GM18505 (cell line): ENCODE measurements around the gene ATXN10.
"Not testable (repeated sequence)": the region's sequence is repeated elsewhere in the genome, so short reads cannot be mapped to it uniquely, and the experiment has no call there.

Source experiments
- ATAC-seq: cut with Tn5 transposase; IDR thresholded peaks from one replicate; pipeline ENCODE4 v1.9.1; 2021; ENCODE audit not compliant: unreplicated experiment
- POLR2A ChIP-seq: IDR thresholded peaks from 4 replicates; pipeline ENCODE4 v1.6.1; 2011; ENCODE audit warnings: borderline replicate concordance; ENCODE audit not compliant: insufficient read depth, insufficient read length; ENCODE audit errors: extremely low read depth

The ATXN10 gene, protein sequence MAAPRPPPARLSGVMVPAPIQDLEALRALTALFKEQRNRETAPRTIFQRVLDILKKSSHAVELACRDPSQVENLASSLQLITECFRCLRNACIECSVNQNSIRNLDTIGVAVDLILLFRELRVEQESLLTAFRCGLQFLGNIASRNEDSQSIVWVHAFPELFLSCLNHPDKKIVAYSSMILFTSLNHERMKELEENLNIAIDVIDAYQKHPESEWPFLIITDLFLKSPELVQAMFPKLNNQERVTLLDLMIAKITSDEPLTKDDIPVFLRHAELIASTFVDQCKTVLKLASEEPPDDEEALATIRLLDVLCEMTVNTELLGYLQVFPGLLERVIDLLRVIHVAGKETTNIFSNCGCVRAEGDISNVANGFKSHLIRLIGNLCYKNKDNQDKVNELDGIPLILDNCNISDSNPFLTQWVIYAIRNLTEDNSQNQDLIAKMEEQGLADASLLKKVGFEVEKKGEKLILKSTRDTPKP

DNA sequence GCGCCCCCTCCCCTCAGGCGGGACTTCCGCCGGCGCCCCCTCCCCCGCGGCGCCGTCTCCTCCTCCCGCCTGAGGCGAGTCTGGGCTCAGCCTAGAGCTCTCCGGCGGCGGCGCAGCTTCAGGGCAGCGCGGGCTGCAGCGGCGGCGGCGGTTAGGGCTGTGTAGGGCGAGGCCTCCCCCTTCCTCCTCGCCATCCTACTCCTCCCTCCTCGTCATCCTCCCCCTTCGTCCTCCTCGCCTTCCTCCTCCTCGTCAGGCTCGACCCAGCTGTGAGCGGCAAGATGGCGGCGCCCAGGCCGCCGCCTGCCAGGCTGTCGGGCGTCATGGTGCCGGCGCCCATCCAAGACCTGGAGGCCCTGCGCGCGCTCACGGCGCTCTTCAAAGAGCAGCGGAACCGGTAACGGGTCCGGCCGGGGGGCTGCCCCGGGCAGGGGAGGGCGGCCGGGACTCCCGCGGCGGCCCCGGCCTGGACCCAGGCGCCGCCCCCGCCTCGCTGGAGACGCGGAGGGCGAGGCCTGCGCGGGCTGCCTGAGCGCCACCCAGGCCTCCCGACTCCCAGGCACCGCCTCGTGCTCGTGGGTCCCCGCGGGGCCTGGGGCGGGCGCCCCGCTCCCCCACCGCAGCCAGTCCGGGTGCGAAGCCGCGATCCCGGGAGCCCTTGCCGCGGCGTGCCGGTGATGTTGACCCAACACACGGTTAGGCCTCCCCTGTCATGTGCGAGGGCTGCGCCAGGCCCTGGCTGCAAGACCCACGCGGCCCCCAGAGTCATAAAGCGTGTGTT is at the start of gene ATXN10:
TSS of gene ATXN10 (plus strand) at position 52 of the 781 bp plus-strand sequence. CDS start at position 282, 230 bp downstream.
- TF ChIP-seq POLR2A = peak; percentile 72
- ATAC-seq = peak; percentile 54

DNA sequence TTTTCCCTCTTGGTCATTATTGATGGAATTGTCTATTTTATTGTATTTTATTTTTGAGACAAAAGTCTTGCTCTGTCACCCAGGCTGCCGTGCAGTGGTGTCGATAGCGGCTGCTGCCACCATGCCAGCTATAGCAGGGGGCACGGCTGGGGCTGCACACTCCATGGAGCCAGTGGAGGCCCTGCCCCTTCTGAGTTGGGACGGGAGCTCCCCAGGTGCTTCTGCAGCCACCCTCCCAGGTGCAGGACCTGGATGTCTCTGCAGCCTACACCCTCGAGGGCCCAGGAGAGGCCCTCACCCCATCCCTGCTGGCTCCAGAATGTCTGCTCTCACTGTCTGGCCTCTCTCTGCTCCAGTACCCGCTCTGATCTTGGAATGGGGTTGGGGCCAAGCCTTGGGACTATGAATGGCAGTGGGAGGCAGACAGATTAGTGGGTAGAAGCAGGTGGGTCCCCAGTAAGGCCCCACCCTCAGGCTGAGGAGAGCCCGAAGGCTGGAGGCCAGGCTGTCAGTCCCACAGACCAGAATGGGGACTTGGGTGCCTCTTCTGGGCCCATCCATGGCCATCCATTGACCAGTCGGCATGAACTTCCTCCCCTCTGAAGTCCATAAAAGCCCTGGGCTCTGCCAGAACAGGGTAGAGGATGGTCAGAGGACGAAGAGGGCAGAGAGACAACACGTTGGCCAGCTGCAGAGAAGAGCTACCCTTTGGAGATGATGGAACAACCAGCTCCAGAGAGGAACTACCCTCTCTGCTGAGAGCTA is 49.6 kb upstream of the ATXN10 start:
- TF ChIP-seq POLR2A = no peak
- ATAC-seq = no peak

DNA sequence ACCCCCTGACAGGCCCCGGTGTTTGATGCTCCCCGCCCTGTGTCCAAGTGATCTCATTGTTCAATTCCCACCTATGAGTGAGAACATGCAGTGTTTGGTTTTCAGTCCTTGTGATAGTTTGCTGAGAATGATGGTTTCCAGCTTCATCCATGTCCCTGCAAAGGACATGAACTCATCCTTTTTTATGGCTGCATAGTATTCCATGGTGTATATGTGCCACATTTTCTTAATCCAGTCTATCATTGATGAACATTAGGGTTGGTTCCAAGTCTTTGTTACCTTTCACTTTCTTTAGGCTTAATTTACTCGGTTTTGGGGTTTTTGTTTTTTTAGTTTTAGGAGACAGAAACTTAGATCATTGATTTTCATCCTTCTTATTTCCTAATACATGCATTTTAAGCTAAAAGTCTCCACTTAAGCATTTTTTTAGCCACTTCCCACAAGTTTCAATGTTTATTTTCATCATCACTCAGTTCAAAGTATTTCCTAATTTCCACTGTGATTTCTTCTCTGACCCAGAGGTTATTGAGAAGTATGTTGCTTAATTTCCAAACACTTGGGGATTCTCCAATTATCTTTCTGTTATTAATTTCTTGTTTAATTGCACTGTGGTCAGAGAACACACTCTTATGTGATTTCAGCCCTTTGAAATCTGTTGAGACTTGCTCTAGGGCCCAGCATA is 48.0 kb upstream of the ATXN10 start:
- not testable (repeated sequence) for ATAC-seq

DNA sequence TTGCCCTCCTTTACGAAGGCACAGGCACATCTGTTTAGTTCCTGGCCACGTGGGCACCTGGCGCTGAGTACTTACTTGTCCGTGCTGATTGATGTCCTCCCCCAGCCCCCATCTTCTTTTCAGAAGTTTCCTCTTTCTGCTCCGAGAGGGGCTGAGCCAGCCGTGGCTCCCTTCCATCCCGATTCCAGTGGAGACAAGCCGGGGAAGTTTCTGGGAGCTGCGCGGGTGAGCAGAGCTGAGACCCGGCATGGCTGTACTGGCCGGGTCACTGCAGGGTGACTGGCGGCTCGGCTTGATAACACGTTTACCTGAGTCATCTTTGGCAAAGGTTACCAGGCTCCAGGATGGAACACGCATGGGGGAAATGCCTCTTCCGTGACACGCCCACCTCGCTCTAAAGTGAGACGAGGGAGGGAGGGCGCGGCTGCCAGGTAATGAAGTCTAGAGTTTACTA is 45.4 kb upstream of the ATXN10 start:
- no peak for ATAC-seq
- no peak for TF ChIP-seq POLR2A

DNA sequence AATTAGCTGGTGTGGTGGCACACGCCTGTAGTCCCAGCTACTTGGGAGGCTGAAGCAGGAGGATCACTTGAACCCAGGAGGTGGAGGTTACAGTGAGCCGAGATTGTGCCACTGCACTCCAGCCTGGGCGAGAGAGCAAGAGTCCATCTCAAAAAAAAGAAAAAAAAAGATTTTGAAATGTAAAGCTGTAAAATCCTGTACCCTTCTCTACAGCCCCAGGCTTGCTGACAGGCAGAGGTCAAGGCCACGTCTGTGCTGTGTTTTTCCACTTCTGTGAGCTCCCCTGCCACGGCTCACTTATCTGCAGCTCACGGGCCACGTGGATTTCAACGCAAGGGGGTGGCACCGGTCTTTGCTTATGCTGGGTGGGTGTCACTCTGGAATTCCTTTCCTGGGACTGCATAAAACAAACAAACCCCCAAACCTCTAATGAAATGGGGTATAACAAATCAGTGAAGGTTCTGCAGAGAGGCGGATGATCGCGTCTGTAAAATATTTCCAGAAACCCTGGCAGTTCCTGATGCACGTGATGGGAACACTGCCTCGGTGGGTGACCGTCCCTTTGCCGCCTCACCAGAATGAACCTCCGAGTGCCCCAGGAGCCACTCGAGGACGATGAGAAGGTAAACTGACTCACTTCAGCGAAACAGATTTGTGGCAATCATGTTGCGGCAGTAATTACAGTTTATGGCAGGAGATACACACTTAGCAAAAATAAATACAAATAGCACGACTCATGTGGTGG is 44.0 kb upstream of the ATXN10 start:
- ATAC-seq = no peak
- no peak for TF ChIP-seq POLR2A

DNA sequence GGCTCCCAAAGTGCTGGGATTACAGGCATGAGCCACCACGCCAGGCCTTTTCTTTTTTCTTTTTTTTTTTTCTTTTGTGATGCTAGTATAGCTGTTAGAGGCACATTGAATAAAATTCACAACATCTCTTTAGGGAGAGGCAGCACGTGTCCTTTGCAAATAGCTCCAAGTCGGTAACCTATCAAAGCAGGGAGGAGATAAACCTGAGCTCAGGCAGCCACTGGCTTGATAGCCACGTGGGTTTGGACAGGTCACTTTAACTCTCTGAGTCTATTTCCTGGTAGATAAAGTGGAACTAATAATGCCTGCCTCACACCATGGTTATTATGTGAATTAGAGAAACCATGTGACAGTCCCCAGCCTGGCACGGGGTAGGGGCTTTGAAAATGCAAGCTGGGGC is 43.1 kb upstream of the ATXN10 start:
- TF ChIP-seq POLR2A = no peak
- no peak for ATAC-seq

DNA sequence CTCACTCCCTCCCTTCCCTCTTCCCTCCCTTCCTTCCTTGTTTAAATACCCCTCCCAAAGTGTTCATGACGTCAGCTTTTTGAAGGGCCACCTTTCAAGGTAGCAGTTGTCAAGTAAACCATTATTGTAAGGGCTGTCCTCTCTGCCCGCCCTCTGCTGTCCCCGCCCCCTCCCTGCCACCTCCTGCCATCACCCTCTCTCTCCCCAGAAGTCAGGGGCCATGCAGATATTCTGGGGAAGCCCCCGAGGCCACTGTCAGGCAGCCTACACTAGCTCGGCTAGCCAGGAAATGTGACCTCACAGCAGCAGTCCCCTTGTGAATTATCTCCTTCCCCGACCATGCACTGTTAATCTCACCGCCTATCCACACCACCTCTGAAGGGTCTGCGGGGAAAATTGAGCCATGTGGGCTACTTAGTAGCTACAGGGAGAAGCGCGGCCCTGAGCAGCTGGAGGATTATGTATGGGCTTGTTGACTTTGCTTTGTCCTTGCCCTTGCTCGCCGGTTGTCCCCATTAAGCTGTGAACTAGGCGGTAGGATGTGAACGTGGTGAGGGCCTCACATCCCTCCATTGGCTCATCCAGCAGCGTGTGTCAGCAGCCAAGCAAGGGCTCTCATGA is 42.1 kb upstream of the ATXN10 start:
- no peak for ATAC-seq
- TF ChIP-seq POLR2A = no peak

DNA sequence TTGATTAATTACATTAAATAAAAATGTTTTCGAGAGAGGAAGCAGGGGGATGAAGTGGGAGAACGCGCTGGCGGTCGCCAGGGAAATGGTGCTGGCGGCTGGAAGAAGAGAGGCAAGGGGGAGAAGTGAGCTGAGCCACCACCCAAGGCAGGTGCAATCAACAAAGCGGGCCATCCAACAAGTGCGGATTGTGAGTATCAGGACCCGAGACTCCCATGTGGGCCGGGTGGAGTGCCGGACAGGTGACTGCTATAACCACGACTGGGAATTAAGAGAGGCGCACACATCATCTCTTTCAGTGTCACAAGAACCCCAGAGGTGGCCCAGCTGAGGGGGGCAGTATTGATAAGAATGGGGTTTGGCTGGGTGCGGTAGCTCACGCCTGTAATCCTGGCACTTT is 41.2 kb upstream of the ATXN10 start:
- ATAC-seq = no peak
- no peak for TF ChIP-seq POLR2A

DNA sequence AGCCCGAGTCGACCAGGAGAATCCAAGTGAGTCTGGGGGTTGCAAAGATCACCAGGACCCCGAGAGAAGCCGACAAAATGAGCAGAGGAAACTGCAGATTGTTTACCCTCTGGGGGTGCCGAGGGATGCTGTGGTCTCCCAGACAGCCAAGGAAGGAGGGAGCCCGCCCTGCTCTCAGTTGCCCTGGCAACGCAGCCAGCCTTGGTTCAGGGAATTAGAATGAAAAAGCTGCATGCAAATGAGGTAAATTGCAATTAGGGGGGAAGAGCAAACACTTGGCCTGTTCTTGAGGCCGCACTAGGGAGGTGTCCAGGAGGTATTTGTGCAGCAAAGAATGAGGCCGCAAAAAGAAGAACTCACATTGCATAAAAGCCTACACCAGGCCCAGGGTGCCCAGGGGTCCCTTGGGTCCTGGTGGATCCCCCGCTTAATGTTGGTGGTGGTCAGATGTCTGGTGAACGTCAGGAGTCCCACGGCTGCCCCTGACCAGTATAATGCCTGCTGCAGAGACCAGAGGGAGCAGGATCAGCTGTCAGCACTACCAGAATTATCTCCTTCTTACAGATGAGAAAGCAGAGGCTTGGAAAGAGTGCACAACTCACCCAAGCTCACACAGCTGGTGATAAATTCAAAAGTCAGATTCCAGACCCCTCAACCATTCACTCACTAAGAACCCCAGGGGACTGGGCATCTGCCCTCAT is 40.3 kb upstream of the ATXN10 start:
- no peak for TF ChIP-seq POLR2A
- ATAC-seq = no peak

DNA sequence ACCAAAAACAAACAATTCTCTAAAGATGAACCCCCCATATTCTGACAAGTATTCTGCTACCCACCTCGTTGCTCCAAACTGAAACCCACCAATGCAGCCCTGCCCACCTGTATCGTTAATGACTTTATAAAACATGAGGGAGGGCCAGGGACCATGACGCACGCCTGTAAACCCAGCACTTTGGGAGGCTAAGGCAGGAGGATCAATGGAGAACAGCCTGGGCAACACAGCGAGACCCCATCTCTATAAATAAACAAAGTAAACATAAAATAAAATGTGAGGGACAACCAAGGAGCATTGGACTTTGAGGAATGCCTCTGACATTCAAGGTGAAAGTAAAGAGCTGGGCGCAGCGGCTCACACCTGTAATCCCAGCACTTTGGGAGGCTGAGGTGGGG is 39.8 kb upstream of the ATXN10 start:
- no peak for ATAC-seq
- no peak for TF ChIP-seq POLR2A

DNA sequence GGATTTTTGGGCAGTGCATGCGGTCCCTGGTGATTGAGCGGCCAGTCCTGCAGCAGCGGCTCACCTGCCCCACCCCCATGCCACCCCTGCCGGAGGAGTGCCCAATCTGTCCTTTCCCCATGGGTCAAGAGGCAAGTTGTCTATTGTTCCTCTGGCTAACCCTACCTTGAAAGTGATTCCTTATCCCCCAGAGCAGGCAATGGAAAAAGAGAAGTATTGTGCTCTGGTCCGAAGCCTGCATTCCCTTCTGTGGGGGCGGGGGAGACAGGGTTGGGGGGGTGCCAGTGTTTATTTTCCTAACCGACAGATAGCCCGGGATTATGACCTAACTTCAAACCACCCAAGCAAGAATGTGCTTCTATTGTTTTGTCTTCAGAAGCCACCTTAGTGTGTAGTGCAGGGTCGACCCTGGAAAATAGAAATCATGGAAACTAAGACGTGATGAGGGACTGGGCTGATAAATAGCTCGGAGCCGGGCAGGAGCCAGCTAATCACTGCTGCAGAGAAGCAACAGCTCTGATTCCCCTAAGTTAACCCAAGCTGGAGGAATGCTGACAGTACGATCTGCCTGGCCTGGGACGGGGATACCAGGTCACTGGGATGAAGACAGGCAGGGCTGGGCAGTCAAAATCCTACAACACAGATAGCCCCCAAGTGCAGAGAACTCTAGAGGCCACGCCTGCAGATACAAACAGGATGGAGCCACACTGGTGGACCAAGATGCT is 38.7 kb upstream of the ATXN10 start:
- no peak for ATAC-seq
- TF ChIP-seq POLR2A = no peak
